ENCODE results near the gene CCDC57. TPM values are rescaled to one million over a fixed set of nuclear protein-coding genes. Genes with fewer than 3 reads are reported as not detected.
"Not testable (repeated sequence)": the region's sequence is repeated elsewhere in the genome, so short reads cannot be mapped to it uniquely, and the experiment has no call there.

CCDC57 gene
- total and polyA plus RNA-seq, 2 of the 4 experiments (the other 2 are of a cell fraction), result 7.3 to 31.3 TPM

- DNase-seq; H3K4ac ChIP-seq (ENCODE audit: low read depth, low read length); intact Hi-C loops (cut with micrococcal nuclease); H3K23ac ChIP-seq (ENCODE audit: low read depth, low read length); H2BK5ac ChIP-seq (ENCODE audit: low read depth, low read length, poor library complexity, severe bottlenecking); H2AK9ac ChIP-seq (replicated peaks; ENCODE audit: low read depth, low read length, poor library complexity); H2BK120ac ChIP-seq (ENCODE audit: low read depth, low read length); H3K18ac ChIP-seq (ENCODE audit: low read depth, low read length); H4K91ac ChIP-seq (ENCODE audit: insufficient read depth, low read depth, low read length); H3K9me3 ChIP-seq (ENCODE audit: control insufficient read depth, insufficient read depth, low read length); H3K79me1 ChIP-seq (ENCODE audit: low read depth in 1 of 2, low read length in 2 of 2); H3K4me3 ChIP-seq (ENCODE audit: insufficient read depth, low read depth, low read length); H3K4me2 ChIP-seq (ENCODE audit: low read depth, low read length); H3K4me1 ChIP-seq (ENCODE audit: control insufficient read depth, insufficient read depth, low read length); H3K9ac ChIP-seq (ENCODE audit: low read depth, low read length); ATAC-seq (ENCODE audit: low read depth); H2AK5ac ChIP-seq (ENCODE audit: low read depth, low read length); POLR2A ChIA-PET (ENCODE audit: unreplicated experiment); CTCF ChIA-PET; H3K27ac ChIP-seq (ENCODE audit: insufficient read depth, low read length); H2AFZ ChIP-seq (replicated peaks; ENCODE audit: low read length, poor library complexity); H4K20me1 ChIP-seq (ENCODE audit: insufficient read depth, low read length); dilution Hi-C loops (cut with HindIII; ENCODE audit: low sequenced_read_pairs, unreplicated experiment); H3K56ac ChIP-seq (ENCODE audit: extremely low read depth, insufficient read depth, low read length); H2BK20ac ChIP-seq (ENCODE audit: low read depth, low read length); H3K9me1 ChIP-seq (ENCODE audit: insufficient read depth, low read length); in situ Hi-C loops (cut with MboI; ENCODE audit: low sequenced_read_pairs); H3K14ac ChIP-seq (replicated peaks; ENCODE audit: low read depth, low read length); H4K5ac ChIP-seq (ENCODE audit: low read depth, low read length); BruUV-seq (replicated peaks); H3K27me3 ChIP-seq (ENCODE audit: control insufficient read depth, insufficient read depth, low read length); H2BK15ac ChIP-seq (ENCODE audit: low read depth, low read length); H4K8ac ChIP-seq (ENCODE audit: low read depth in 2 of 2, low read length in 2 of 2): not testable (repeated sequence)
- peaks cover 37% of the 10 kb centered on the region for H3K36me3 ChIP-seq (ENCODE audit: control insufficient read depth, insufficient read depth, low read length)
- 100% methylated on average over 1 of the region's 6 CpGs; no CpG with 5 or more reads in 1 of the 2 experiments for WGBS, 2 experiments (ENCODE audit: extremely low coverage in 2 of 2, insufficient read length in 1 of 2)
Observed at GRCh38 chr17:82193050-82193449, 19.6 kb downstream of the CCDC57 start.

All from IMR-90 (cell line).